ENCODE results near the gene OR52K1.

GRCh38 chr11:4443232-4443891 lies 39.1 kb upstream of the OR52K1 start:
- TF ChIP-seq CTCF (IDR thresholded peaks at IDR 0.05) (no peak), EP300 (IDR thresholded peaks at IDR 0.05) (no peak), POLR2A (IDR thresholded peaks at IDR 0.05) (no peak)
